Memory B cell (primary cell): ENCODE measurements around the gene TMEM235.

Source experiments
- ATAC-seq: fragments of 150-1000 bp; cut with Tn5 transposase; 2 replicates; pipeline ENCODE4 v1.10.0; 2021; ENCODE audit warnings: low read depth, mild to moderate bottlenecking, moderate library complexity
- DNase-seq, 2 donors: peaks; one replicate each; pipeline ENCODE4 v3.0.0; 2022; ENCODE audit warnings: low spot score in 2 of 2
- H3K27ac Mint-ChIP-seq: one replicate; pipeline ENCODE4 v1.8.0; 2022; ENCODE audit warnings: mild to moderate bottlenecking, moderate library complexity, mixed read lengths
- H3K27me3 Mint-ChIP-seq: one replicate; pipeline ENCODE4 v1.8.0; 2022; ENCODE audit warnings: mixed read lengths
- H3K36me3 Mint-ChIP-seq: one replicate; pipeline ENCODE4 v1.8.0; 2022; ENCODE audit warnings: mild to moderate bottlenecking, mixed read lengths
- H3K4me1 Mint-ChIP-seq: one replicate; pipeline ENCODE4 v1.8.0; 2022; ENCODE audit warnings: mixed read lengths
- H3K4me3 Mint-ChIP-seq: one replicate; pipeline ENCODE4 v1.8.0; 2022; ENCODE audit warnings: mild to moderate bottlenecking, moderate library complexity, mixed read lengths
- H3K9me3 Mint-ChIP-seq: one replicate; pipeline ENCODE4 v1.8.0; 2022; ENCODE audit warnings: mixed read lengths

Gene TMEM235

GRCh38 chr17:78272914-78273258, 41.5 kb downstream of the TMEM235 start:
- no peak for ATAC-seq
- Mint-ChIP-seq H3K9me3 (no peaks in the 10 kb centered on the region), H3K36me3 (no peaks in the 10 kb centered on the region), H3K4me3 (no peak overlapping the region), H3K27me3 (peaks cover 16% of the 10 kb centered on the region), H3K27ac (peak overlapping the region; percentile 92), H3K4me1 (peaks cover 12% of the 10 kb centered on the region)
- no peak for DNase-seq

GRCh38 chr17:78273813-78274212, 42.4 kb downstream of the TMEM235 start:
- peaks cover 16% of the 10 kb centered on the region for H3K27me3 Mint-ChIP-seq
- no peak for ATAC-seq

GRCh38 chr17:78275355-78275754, 43.9 kb downstream of the TMEM235 start:
- peaks cover 19% of the 10 kb centered on the region for H3K27me3 Mint-ChIP-seq
- ATAC-seq (no peak), DNase-seq (no peak)
- H3K4me1 Mint-ChIP-seq: peaks cover 14% of the 10 kb centered on the region
- no peak overlapping the region for H3K27ac Mint-ChIP-seq
- H3K36me3 Mint-ChIP-seq: no peaks in the 10 kb centered on the region
- no peaks in the 10 kb centered on the region for H3K9me3 Mint-ChIP-seq
- H3K4me3 Mint-ChIP-seq: no peak overlapping the region

More at GRCh38 chr17:78273813-78274212, 42.4 kb downstream of the TMEM235 start:
- no peaks in the 10 kb centered on the region for H3K36me3 Mint-ChIP-seq
- H3K4me3 Mint-ChIP-seq: no peak overlapping the region
- DNase-seq: no peak
- peaks cover 14% of the 10 kb centered on the region for H3K4me1 Mint-ChIP-seq
- H3K9me3 Mint-ChIP-seq: no peaks in the 10 kb centered on the region
- H3K27ac Mint-ChIP-seq: no peak overlapping the region

- peak overlapping the region; percentile 44 for H3K4me3 Mint-ChIP-seq
- no peaks in the 10 kb centered on the region for H3K9me3 Mint-ChIP-seq
- peaks cover 13% of the 10 kb centered on the region for H3K27me3 Mint-ChIP-seq
- H3K4me1 Mint-ChIP-seq: peaks cover 14% of the 10 kb centered on the region
- ATAC-seq: peak; percentile 68
- no peaks in the 10 kb centered on the region for H3K36me3 Mint-ChIP-seq
- peak; percentile 52 to 53 for DNase-seq
- H3K27ac Mint-ChIP-seq: peak overlapping the region; percentile 88
Observed at GRCh38 chr17:78276098-78276887, 44.9 kb downstream of the TMEM235 start.

GRCh38 chr17:78278139-78278741, 46.8 kb downstream of the TMEM235 start:
- DNase-seq: no peak
- no peak overlapping the region for H3K27ac Mint-ChIP-seq
- peaks cover 11% of the 10 kb centered on the region for H3K27me3 Mint-ChIP-seq
- H3K36me3 Mint-ChIP-seq: no peaks in the 10 kb centered on the region
- H3K9me3 Mint-ChIP-seq: no peaks in the 10 kb centered on the region
- ATAC-seq: no peak
- peaks cover 9% of the 10 kb centered on the region for H3K4me1 Mint-ChIP-seq
- H3K4me3 Mint-ChIP-seq: no peak overlapping the region

- DNase-seq (no peak), ATAC-seq (no peak)
- Mint-ChIP-seq H3K4me1 (peaks cover 9% of the 10 kb centered on the region), H3K27me3 (peaks cover 8% of the 10 kb centered on the region), H3K4me3 (no peak overlapping the region), H3K9me3 (no peaks in the 10 kb centered on the region), H3K36me3 (no peaks in the 10 kb centered on the region), H3K27ac (no peak overlapping the region)
Observed at GRCh38 chr17:78279360-78279990, 48.0 kb downstream of the TMEM235 start.

- peaks cover 6% of the 10 kb centered on the region for H3K4me1 Mint-ChIP-seq
- H3K27me3 Mint-ChIP-seq: peaks cover 3% of the 10 kb centered on the region
- H3K27ac Mint-ChIP-seq: no peak overlapping the region
- H3K4me3 Mint-ChIP-seq: no peak overlapping the region
- no peak for ATAC-seq
- H3K9me3 Mint-ChIP-seq: no peaks in the 10 kb centered on the region
- DNase-seq: no peak
- H3K36me3 Mint-ChIP-seq: no peaks in the 10 kb centered on the region
Observed at GRCh38 chr17:78281249-78281845, 49.9 kb downstream of the TMEM235 start.

- Mint-ChIP-seq H3K27ac (no peak overlapping the region), H3K9me3 (no peaks in the 10 kb centered on the region), H3K4me3 (no peak overlapping the region), H3K4me1 (no peaks in the 10 kb centered on the region), H3K27me3 (peaks cover 3% of the 10 kb centered on the region), H3K36me3 (no peaks in the 10 kb centered on the region)
- DNase-seq (no peak), ATAC-seq (no peak)
Observed at GRCh38 chr17:78284146-78284545, 52.7 kb downstream of the TMEM235 start.

- H3K27me3 Mint-ChIP-seq: no peaks in the 10 kb centered on the region
- H3K36me3 Mint-ChIP-seq: no peaks in the 10 kb centered on the region
- H3K9me3 Mint-ChIP-seq: no peaks in the 10 kb centered on the region
- DNase-seq: no peak
- no peak overlapping the region for H3K4me3 Mint-ChIP-seq
- no peak overlapping the region for H3K27ac Mint-ChIP-seq
- ATAC-seq: no peak
- no peaks in the 10 kb centered on the region for H3K4me1 Mint-ChIP-seq
Observed at GRCh38 chr17:78289004-78289403, 57.6 kb downstream of the TMEM235 start.

GRCh38 chr17:78289802-78290363, 58.5 kb downstream of the TMEM235 start:
- H3K4me1 Mint-ChIP-seq: no peaks in the 10 kb centered on the region
- H3K27ac Mint-ChIP-seq: no peak overlapping the region
- H3K36me3 Mint-ChIP-seq: no peaks in the 10 kb centered on the region
- no peaks in the 10 kb centered on the region for H3K9me3 Mint-ChIP-seq
- no peak overlapping the region for H3K4me3 Mint-ChIP-seq
- DNase-seq (peak; percentile 68 to 77), ATAC-seq (peak; percentile 99)
- H3K27me3 Mint-ChIP-seq: no peaks in the 10 kb centered on the region
